Eye (tissue), 1 donor: Measurements from ENCODE around the gene LAMP1.
"Not testable (repeated sequence)": the region's sequence is repeated elsewhere in the genome, so short reads cannot be mapped to it uniquely, and the experiment has no call there.

Experiments
- DNase-seq: peaks from one replicate; pipeline ENCODE4 v3.0.0-alpha.2; 2015

LAMP1 gene

DNA sequence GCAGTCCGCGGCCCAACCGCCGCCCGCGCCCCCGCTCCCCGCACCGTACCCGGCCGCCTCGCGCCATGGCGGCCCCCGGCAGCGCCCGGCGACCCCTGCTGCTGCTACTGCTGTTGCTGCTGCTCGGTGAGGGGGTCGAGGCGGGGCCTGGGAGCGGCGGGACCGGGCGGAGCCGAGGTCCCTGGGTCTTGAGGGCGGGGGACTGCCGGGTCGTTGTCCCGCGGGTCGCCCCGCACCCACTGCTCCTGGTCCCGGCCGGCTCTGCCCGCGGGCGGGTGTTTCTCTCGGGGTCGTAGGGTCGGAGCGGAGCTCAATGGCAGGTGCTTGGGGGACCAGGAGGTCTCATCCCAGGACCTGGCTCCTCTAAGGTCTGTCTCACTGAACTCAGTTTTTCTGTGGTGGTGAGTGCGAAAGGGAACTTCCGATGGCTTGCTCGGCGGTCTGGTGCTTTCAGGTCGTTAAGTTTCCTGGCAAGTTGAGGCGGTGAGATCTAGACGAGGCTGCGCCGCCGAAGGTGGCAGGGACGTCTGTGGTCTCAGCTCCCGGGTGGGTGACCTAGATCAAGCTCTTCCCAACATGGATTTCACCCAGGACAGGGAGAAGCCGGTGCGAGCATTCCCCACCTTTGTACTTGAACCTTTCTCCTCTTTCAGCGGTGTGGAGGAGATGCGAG is 467 bp downstream of the LAMP1 start:
- peak; percentile 53 for DNase-seq

DNA sequence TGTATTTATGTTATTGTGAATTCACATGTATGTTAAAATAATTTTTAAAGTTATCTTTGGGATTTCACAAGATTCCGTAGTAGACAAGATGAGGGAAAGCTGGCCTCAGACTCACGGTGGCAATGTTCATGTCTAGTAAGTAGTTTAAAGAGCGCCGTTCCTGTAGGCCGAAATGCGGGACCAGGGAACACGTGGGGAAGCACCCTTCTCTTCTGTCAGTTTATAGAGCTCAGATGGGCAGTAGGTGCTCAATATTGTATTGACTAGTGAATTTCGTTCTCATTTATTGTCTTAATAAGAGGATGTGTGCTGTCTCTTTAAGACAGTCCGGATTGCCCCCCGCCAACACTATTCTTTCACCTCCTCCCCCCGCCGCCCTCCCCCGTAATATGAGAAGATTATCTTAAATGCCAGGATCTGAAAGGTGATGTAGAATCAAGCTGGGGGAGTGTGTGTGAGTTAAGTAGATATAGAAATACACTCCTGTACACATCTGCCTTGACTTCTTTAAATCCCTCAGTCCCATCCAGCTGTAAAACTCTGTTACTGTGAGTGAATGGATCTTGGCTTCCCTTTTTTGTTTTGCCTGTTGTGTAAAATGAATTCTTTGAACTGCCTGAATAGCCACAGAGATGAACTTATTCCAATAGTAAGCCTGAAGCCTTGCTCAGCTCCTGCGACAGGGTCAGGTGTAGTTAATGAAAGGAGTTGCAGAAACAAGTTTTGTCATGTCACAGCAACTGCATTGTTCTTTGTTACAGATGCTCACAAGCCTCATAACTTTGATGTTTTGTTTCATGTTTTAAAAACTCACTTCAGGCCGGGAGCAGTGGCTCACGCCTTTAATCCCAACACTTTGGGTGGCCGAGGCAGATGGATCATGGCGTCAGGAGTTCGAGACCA is 1.3 kb downstream of the LAMP1 start:
- DNase-seq, result no peak

DNA sequence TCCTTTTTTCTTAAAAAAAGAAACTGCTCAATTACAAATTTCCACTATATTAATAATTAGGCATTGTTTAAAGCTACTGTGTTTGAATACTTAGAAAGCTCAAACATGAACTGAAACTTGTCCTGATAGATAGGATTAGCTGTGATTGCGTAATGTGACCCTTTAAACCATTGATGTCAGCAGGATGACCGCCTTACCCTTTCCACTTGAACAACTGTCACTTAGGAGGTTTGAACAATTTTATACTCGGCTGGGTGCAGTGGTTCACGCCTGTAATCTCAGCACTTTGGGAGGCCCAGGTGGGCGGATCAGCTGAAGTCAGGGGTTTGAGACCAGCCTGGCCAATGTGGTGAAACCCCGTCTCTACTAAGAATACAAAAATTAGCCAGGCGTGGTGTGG is 2.9 kb downstream of the LAMP1 start:
- DNase-seq, result no peak

DNA sequence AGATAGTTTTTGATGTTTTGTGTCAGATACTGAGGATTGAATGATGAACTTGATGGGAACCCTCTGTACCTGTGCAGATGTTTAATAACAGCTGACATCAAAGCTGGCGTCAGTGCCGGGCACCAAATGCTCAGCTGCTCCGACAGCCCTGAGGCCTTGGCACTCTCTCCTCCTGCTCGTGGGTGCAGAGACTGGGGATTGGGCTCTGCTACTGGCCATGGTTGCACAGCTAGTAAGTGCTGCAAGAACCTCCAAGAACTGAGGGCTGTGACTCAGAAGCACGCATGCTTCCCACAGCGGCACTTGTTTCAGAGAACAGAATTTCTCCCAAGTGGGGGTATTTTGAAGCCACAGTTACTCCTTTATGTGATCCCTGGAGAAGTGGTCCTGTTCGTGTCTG is 5.9 kb downstream of the LAMP1 start:
- DNase-seq, result no peak

DNA sequence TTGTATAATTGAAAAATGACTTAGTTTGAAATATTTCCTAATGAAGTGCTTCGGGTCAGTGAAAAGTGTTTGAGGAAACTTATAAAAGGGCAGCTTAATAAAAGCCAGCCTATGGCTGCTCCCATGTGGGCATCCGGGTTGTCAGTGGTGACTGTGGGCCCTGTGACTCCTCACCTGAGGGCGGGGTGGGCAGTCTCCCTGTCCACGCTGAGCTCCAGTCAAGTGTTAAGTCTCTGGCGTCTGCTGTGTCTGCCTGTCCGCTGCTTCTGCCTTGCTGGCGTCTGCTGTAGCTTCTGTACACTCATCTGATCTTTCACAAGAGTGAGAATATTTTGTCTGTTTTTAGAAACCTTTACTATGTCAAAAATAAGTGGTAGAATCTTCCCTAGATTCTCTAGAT is 7.1 kb downstream of the LAMP1 start:
- no peak for DNase-seq

DNA sequence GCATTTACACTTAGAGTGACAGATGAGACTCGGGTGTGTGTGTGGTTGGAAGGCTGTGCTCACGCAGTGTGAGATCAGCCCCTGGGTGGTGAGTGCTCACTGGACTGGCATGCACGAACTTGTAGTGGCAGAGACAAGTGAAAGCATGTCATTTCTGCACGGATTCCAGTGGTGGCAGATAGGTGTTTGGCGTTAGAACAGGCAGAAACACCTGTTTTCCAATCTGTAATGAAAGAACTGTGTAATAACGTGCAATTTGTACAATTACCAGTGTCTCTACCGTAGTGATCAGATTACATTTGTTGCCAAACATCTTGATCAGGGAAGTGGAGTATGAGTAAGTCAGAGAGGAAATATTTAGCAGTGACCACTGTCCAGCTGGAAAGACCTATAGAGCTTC is 8.2 kb downstream of the LAMP1 start:
- no peak for DNase-seq

DNA sequence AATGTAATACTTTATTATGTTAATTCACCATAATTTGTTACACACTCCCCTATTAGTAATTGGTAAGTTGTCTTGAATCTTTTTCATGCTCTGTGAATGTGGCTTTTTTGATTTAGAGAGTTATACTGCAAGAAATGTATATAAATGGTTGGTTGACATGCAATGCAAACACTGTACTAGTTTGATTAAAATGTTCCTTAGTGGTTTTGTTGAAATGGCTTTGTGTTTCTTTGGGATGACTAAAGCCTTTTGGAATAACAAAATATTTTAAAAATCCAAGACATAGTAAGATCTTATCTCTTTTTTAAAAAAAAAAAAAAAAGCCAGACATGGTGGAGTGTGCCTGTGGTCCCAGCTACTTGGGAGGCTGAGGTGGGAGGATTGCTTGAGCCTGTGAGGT is 10.5 kb downstream of the LAMP1 start:
- DNase-seq, result no peak

DNA sequence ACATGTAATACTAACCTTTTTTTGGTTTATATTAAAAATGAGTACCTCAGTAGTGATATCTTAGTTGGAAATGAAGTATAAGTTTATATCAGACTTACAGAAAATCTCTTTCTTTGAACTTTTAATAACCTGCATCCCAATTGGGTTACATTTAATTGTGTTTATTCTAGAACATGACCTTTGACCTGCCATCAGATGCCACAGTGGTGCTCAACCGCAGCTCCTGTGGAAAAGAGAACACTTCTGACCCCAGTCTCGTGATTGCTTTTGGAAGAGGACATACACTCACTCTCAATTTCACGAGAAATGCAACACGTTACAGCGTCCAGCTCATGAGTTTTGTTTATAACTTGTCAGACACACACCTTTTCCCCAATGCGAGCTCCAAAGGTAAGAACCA is 12.4 kb downstream of the LAMP1 start:
- no peak for DNase-seq

DNA sequence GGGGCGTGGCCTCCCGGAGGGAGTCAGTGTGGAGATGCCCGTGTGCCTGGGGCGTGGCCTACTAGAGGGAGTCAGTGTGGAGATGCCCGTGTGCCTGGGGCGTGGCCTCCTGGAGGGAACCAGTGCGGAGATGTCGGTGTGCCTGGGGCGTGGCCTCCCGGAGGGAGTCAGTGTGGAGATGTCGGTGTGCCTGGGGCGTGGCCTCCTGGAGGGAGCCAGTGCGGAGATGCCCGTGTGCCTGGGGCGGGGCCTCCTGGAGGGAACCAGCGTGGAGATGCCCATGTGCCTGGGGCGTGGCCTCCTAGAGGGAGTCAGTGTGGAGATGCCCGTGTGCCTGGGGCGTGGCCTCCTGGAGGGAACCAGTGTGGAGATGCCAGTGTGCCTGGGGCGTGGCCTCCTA is 17.1 kb downstream of the LAMP1 start:
- not testable (repeated sequence) for DNase-seq

DNA sequence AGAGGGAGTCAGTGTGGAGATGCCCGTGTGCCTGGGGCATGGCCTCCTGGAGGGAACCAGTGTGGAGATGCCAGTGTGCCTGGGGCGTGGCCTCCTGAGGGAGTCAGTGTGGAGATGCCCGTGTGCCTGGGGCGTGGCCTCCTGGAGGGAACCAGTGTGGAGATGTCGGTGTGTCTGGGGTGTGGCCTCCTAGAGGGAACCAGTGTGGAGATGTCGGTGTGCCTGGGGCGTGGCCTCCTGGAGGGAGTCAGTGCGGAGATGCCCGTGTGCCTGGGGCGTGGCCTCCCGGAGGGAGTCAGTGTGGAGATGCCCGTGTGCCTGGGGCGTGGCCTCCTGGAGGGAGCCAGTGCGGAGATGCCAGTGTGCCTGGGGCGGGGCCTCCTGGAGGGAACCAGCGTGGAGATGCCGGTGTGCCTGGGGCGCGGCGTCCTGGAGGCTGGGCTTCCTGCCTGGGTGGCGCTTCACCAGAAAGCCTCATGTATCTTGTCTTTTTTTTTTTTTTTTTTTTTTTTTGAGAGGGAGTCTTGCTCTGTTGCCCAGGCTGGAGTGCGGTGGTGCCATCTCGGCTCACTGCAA is 17.9 kb downstream of the LAMP1 start:
- DNase-seq, result not testable (repeated sequence)

DNA sequence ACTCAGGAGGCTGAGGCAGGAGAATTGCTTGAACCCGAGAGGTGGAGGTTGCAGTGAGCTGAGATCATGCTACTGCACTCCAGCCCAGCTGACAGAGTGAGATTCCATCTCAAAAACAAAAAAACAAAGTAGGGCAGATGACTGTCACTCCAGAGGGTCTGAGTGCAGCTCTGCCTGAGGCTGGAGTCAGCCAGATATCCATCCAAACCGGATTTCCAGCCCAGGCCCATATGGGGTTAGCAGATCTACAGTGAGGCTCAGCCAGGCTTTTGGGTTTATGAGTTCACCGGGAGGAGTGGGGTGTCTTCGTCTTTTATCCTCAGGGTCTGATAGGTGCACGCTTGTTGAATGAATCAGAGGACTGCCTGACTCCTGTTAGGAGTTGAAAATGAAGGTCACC is 19.0 kb downstream of the LAMP1 start:
- DNase-seq, result no peak

DNA sequence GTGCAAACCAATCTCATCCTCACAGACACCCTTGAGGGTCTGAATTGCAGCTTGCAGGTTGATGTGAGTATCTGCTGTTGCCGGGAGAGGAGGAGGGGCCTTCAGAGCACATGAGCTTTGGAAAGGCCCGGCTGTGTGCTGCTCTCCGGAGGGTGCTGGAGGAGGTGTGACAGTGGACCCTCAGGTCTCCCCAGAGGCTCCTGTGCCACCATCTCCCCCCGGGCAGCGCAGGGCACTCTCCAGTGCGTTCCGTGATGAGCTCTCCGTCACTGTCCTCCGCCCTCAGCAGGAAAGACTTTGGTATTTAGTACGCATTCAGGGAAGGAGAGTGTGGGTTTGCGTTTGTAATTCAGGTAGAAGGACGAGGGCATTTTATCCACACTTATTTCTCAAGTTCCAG is 20.0 kb downstream of the LAMP1 start:
- DNase-seq, result no peak

DNA sequence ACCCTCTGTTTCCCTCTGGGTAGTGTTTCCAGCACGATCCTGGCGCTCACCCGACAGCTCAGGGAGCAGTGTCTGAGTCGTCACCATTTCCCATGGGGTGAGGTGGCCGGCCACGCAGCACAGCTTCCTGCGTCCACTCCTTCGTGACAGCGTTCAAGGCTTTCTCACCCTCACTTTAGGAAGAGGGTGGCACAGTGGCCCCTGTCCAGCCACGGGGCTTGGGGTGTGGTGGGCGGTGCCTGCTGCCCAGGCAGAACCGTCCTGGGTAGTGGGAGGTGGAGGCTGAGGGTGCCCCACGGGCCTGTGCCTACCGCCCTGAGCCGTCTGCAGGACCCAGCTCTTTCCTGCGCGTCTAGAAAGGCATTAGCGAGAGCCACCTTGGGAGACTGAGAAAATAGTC is 21.9 kb downstream of the LAMP1 start:
- DNase-seq, result no peak

DNA sequence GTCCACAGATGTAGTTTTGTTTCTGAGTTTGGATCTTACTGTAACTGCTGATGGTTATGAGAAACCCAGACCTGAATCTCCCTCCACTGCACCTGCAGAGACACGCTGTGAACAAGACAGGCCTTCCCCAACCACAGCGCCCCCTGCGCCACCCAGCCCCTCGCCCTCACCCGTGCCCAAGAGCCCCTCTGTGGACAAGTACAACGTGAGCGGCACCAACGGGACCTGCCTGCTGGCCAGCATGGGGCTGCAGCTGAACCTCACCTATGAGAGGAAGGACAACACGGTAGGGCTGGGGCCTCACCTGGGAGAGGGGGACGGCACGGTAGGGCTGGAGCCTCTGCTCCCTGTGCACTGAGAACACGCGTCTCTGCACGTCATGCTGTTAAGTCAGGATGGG is 22.3 kb downstream of the LAMP1 start:
- DNase-seq, result no peak

DNA sequence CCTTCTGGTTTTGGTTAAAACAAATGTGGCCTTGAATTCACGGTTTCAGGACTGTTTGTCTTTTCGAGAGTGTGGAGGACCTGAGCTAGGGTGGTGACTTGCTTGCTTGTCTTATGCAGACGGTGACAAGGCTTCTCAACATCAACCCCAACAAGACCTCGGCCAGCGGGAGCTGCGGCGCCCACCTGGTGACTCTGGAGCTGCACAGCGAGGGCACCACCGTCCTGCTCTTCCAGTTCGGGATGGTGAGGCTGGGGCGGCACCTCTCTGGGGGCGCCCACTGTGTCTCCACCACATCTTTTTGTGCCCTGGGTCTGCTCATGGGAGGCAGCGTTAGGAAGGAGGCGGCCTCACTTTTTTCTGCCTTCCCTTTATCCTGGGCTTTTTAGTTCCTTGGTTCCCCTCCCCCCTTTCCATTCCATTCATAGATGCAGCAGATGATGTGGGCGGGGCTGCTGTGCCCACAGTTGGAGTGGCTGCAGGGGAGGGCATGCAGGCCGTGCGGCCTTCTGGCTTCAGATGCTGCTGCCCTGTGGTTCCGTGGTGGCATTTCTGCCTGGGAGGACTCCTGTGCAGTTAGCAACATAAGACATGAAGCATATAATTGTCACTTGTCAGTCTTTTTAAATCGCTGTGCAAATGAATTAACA is 23.3 kb downstream of the LAMP1 start:
- no peak for DNase-seq

DNA sequence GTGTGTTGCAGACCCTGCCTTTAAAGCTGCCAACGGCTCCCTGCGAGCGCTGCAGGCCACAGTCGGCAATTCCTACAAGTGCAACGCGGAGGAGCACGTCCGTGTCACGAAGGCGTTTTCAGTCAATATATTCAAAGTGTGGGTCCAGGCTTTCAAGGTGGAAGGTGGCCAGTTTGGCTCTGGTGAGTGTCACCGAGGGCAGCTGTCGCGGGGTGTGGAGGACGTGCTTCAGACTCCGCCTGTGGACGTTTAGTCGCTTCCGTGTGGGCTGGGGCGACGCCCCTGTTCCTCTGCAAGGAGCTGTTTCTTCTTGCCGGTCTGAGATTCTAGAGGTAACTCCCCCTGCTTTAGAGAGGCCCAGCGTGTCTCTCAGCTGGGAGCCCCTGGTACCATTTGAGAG is 24.5 kb downstream of the LAMP1 start:
- DNase-seq, result no peak

DNA sequence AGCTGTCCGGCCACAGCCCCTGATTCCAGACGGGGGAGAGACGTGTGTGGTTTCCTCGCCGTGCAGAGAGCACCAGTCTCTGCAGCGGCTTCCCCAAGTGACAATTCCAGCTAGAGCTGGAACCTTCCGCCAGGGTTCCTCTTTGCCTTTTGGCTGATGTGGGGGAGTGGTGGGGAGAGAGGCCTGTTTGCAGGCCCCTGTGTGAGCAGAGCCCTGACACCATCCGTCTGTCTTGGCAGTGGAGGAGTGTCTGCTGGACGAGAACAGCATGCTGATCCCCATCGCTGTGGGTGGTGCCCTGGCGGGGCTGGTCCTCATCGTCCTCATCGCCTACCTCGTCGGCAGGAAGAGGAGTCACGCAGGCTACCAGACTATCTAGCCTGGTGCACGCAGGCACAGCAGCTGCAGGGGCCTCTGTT is 25.0 kb downstream of the LAMP1 start:
- no peak for DNase-seq

DNA sequence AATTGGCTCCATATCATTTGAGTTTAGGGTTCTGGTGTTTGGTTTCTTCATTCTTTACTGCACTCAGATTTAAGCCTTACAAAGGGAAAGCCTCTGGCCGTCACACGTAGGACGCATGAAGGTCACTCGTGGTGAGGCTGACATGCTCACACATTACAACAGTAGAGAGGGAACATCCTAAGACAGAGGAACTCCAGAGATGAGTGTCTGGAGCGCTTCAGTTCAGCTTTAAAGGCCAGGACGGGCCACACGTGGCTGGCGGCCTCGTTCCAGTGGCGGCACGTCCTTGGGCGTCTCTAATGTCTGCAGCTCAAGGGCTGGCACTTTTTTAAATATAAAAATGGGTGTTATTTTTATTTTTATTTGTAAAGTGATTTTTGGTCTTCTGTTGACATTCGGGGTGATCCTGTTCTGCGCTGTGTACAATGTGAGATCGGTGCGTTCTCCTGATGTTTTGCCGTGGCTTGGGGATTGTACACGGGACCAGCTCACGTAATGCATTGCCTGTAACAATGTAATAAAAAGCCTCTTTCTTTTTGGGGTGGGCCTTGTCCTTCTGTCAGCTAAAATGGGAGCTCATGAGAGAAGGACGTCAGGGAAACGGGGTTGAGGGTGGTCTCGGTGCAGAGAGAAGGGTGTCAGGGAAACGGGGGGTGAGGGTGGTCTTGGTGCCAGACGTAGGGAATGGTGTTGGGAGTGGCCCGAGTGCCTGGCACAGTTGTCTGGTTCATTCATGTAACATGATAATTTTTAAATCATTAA is 26.0 kb downstream of the LAMP1 start:
- no peak for DNase-seq

DNA sequence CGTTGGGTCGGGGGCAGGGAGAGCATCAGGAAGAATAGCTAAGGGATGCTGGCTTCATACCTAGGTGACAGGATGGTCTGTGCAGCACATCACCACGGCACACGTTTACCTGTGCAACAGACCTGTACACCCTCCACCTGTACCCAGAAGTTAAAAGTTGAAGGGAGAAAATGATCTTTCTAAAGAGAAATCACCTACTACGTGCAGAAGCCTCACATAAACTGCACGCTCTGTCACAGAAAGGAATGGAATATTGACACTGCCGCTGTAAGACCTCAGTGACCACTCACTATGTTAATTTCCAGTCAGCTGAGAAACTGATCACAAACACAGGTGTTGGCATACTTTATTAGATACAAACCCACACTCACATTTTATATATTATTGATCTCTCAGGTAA is 26.8 kb downstream of the LAMP1 start:
- no peak for DNase-seq

DNA sequence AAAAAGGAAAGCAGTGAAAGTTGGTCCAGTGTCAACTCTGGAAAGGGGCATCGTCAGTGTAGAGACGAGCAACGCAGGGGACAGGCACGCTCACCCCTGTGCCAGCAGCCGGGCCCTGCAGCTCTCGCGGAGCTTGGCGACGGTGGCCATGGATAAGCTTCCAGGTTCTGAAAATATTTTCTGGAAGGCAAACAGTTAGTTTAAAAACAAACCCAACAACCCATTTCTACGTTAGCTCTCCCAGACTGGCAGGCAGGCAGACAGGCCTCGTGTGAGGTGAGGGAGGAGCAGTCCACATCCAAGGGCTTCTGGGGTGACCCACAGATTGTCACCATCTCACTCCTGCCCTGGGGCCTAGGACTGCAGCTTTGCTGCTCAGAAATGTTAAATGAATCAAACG is 27.4 kb downstream of the LAMP1 start:
- no peak for DNase-seq

DNA sequence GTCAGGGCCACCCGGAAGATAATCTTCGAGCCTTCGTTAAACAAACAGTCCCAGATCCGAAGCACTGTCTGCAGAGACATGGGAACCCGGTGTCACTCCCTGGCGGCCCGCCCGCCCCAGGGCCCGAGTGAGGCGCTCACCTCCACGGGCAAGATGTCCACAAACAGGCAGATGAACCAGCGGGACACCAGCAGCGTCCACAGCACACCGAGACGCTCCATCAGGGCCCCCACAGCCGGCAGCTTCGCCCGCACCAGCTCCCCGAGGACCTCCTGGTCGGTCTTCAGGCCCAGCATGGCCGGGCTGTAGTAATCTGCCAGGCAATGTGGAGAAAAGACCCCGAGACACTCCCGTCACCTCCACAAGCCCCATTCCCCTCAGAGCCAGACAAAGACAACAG is 28.7 kb downstream of the LAMP1 start:
- DNase-seq, result no peak

DNA sequence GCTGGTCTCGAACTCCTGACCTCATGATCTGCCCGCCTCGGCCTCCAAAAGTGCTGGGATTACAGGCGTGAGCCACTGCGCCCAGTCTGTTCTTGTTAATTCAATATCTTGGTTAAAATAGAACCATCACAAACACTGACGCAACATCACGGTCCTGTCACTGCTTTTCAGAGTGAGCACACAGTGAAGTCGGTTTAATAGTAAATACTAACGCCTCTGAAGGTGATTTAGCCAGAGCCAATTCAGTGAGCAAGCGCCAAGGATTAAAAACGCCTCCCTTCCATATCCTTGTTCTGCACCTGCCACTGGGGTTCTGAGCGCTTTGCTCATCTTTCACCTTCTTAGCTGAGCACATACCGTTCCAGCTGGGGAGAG is 30.3 kb downstream of the LAMP1 start:
- no peak for DNase-seq
